GM12892 (cell line): ENCODE results near the gene FRMPD4.

ENCODE experiments used
- POLR2A ChIP-seq: IDR thresholded peaks from 2 replicates; pipeline ENCODE4 v1.6.1; 2011; ENCODE audit warnings: low read depth, low read length, control low read depth
- POLR2AphosphoS5 ChIP-seq: IDR thresholded peaks from 2 replicates; pipeline ENCODE4 v1.6.1; 2011; ENCODE audit warnings: low read depth, low read length, control low read depth

DNA sequence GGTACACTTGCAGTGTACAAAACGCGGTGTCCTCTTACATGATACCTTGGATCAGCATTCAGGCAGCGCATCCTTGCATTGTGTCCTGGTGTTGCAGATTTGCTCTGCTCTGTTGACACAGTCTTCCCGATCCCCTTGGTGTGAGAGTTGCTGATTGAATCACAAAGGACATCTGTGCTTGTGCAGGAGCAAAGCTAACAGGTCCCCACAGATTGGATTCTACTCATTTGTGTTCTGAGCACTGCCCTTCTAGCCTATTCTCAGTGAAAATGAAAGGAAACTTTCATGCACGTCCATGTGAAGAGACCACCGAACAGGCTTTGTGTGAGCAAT is 171.4 kb downstream of the FRMPD4 start:
- TF ChIP-seq POLR2A (no peak), POLR2AphosphoS5 (no peak)
